GM21717 (cell line): Measurements from ENCODE around the gene MAPRE2.
A peak's percentile ranks its signal among the peaks of the same experiment; 100 is the strongest.

Experiments
- ATAC-seq: cut with Tn5 transposase; IDR thresholded peaks from one replicate; pipeline ENCODE4 v1.9.1; 2021; ENCODE audit warnings: mild to moderate bottlenecking, moderate library complexity; ENCODE audit not compliant: unreplicated experiment

The MAPRE2 gene

GRCh38 chr18:35061336-35061735, 20.1 kb downstream of the MAPRE2 start:
- no peak for ATAC-seq

GRCh38 chr18:35061804-35062203, 20.6 kb downstream of the MAPRE2 start:
- no peak for ATAC-seq

- no peak for ATAC-seq
Observed at GRCh38 chr18:35062408-35062807, 21.2 kb downstream of the MAPRE2 start.

- ATAC-seq: no peak
Observed at GRCh38 chr18:35063875-35064690, 22.9 kb downstream of the MAPRE2 start.

- ATAC-seq: no peak
Observed at GRCh38 chr18:35067454-35067853, 26.2 kb downstream of the MAPRE2 start.

GRCh38 chr18:35071819-35072247, 30.6 kb downstream of the MAPRE2 start:
- peak; percentile 62 for ATAC-seq

- no peak for ATAC-seq
Observed at GRCh38 chr18:35072616-35073015, 31.4 kb downstream of the MAPRE2 start.

- no peak for ATAC-seq
Observed at GRCh38 chr18:35073186-35074105, 32.2 kb downstream of the MAPRE2 start.

GRCh38 chr18:35074581-35074980, 33.4 kb downstream of the MAPRE2 start:
- no peak for ATAC-seq

GRCh38 chr18:35075132-35075531, 33.9 kb downstream of the MAPRE2 start:
- no peak for ATAC-seq

GRCh38 chr18:35076135-35076924, 35.1 kb downstream of the MAPRE2 start:
- ATAC-seq: no peak

- ATAC-seq: no peak
Observed at GRCh38 chr18:35077937-35078336, 36.7 kb downstream of the MAPRE2 start.

- no peak for ATAC-seq
Observed at GRCh38 chr18:35080058-35080457, 38.8 kb downstream of the MAPRE2 start.

GRCh38 chr18:35083174-35083712, 42.0 kb downstream of the MAPRE2 start:
- ATAC-seq: no peak

GRCh38 chr18:35084494-35085449, 43.6 kb downstream of the MAPRE2 start:
- ATAC-seq: no peak

- ATAC-seq: no peak
Observed at GRCh38 chr18:35085450-35086380, 44.5 kb downstream of the MAPRE2 start.

GRCh38 chr18:35086704-35087103, 45.5 kb downstream of the MAPRE2 start:
- ATAC-seq: no peak

- no peak for ATAC-seq
Observed at GRCh38 chr18:35087726-35088125, 46.5 kb downstream of the MAPRE2 start.
